Measurements from ENCODE around the gene CNN1.

GRCh38 chr19:11570039-11570462 lies 31.4 kb downstream of the CNN1 start:
- TF ChIP-seq RAD21 (IDR thresholded peaks at IDR 0.05 in 1 of 2, conservative IDR thresholded peaks at IDR 0.05 in 1 of 2; ENCODE audit: low read depth in 2 of 2, low read length in 2 of 2), result no peak
- TF ChIP-seq SAP30 (IDR thresholded peaks at IDR 0.05; ENCODE audit: insufficient read depth, insufficient replicate concordance, low read length), result no peak
- TF ChIP-seq ZNF274 (IDR thresholded peaks at IDR 0.05; ENCODE audit: borderline replicate concordance, extremely low read depth, low read length), result no peak
- TF ChIP-seq, protein P1, sequence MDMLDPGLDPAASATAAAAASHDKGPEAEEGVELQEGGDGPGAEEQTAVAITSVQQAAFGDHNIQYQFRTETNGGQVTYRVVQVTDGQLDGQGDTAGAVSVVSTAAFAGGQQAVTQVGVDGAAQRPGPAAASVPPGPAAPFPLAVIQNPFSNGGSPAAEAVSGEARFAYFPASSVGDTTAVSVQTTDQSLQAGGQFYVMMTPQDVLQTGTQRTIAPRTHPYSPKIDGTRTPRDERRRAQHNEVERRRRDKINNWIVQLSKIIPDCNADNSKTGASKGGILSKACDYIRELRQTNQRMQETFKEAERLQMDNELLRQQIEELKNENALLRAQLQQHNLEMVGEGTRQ (IDR thresholded peaks at IDR 0.05; ENCODE audit: low read length), result no peak
- TF ChIP-seq EP300 (IDR thresholded peaks at IDR 0.05; ENCODE audit: borderline replicate concordance in 1 of 2, low read depth in 2 of 2, low read length in 2 of 2), result no peak
- no peak for TF ChIP-seq GABPA (IDR thresholded peaks at IDR 0.05; ENCODE audit: borderline replicate concordance, insufficient read depth, low read length)
- no peak for TF ChIP-seq CBX8 (IDR thresholded peaks at IDR 0.05; ENCODE audit: borderline replicate concordance, low read depth, low read length)
- TF ChIP-seq POLR2AphosphoS5 (IDR thresholded peaks at IDR 0.05; ENCODE audit: low read depth, low read length), result no peak
- no peak for TF ChIP-seq EZH2 (IDR thresholded peaks at IDR 0.05; ENCODE audit: low read depth, low read length, severe bottlenecking)
- TF ChIP-seq SP1 (IDR thresholded peaks at IDR 0.05; ENCODE audit: low read depth, low read length), result no peak
- no peak for TF ChIP-seq YY1 (IDR thresholded peaks at IDR 0.05; ENCODE audit: low read depth, low read length)
- no peak for TF ChIP-seq CTCF (IDR thresholded peaks at IDR 0.05; ENCODE audit: control extremely low read depth in 1 of 3, insufficient read depth in 1 of 3, low read depth in 1 of 3, low read length in 3 of 3)
- no peak for TF ChIP-seq CEBPB (IDR thresholded peaks at IDR 0.05; ENCODE audit: low read depth, low read length)
- TF ChIP-seq HDAC2 (IDR thresholded peaks at IDR 0.05; ENCODE audit: borderline replicate concordance in 1 of 2, low read depth in 2 of 2, low read length in 2 of 2), result no peak
